KOPT-K1 (cell line): ENCODE results near the gene IFIT2.
"Not testable (repeated sequence)": the region's sequence is repeated elsewhere in the genome, so short reads cannot be mapped to it uniquely, and the experiment has no call there.

Source experiments
- H3K27ac ChIP-seq: fragments of 200-600 bp; sonication (generic); 2 replicates; pipeline ENCODE4 v1.5.1; 2016; ENCODE audit warnings: antibody characterized with exemption, mild to moderate bottlenecking, low read depth, low read length; ENCODE audit not compliant: poor library complexity, severe bottlenecking
- H3K36me3 ChIP-seq: fragments of 200-600 bp; sonication (generic); 2 replicates; pipeline ENCODE4 v1.5.1; 2017; ENCODE audit warnings: antibody characterized with exemption, mild to moderate bottlenecking, low read length, moderate library complexity; ENCODE audit not compliant: insufficient read depth
- H3K9me3 ChIP-seq: fragments of 200-600 bp; sonication (generic); 2 replicates; pipeline ENCODE4 v1.5.1; 2017; ENCODE audit warnings: antibody characterized with exemption, low read length, mild to moderate bottlenecking; ENCODE audit not compliant: insufficient read depth, poor library complexity, severe bottlenecking

IFIT2 gene

GRCh38 chr10:89271532-89271931, 30.3 kb upstream of the IFIT2 start:
- H3K36me3 ChIP-seq, result no peaks in the 10 kb centered on the region
- no peaks in the 10 kb centered on the region for H3K9me3 ChIP-seq
- no peak overlapping the region for H3K27ac ChIP-seq

- Histone ChIP-seq H3K36me3 (no peaks in the 10 kb centered on the region), H3K27ac (no peak overlapping the region), H3K9me3 (no peaks in the 10 kb centered on the region)
Observed at GRCh38 chr10:89273680-89274079, 28.2 kb upstream of the IFIT2 start.

- Histone ChIP-seq H3K36me3 (no peaks in the 10 kb centered on the region), H3K9me3 (no peaks in the 10 kb centered on the region), H3K27ac (no peak overlapping the region)
Observed at GRCh38 chr10:89274928-89275327, 26.9 kb upstream of the IFIT2 start.

GRCh38 chr10:89275383-89275782, 26.5 kb upstream of the IFIT2 start:
- no peak overlapping the region for H3K27ac ChIP-seq
- no peaks in the 10 kb centered on the region for H3K36me3 ChIP-seq
- H3K9me3 ChIP-seq, result no peaks in the 10 kb centered on the region

- no peaks in the 10 kb centered on the region for H3K36me3 ChIP-seq
- H3K9me3 ChIP-seq, result no peaks in the 10 kb centered on the region
- H3K27ac ChIP-seq, result no peak overlapping the region
Observed at GRCh38 chr10:89278034-89278535, 23.8 kb upstream of the IFIT2 start.

GRCh38 chr10:89278900-89279392, 22.9 kb upstream of the IFIT2 start:
- Histone ChIP-seq H3K36me3 (no peaks in the 10 kb centered on the region), H3K9me3 (no peaks in the 10 kb centered on the region), H3K27ac (no peak overlapping the region)

GRCh38 chr10:89279421-89279869, 22.4 kb upstream of the IFIT2 start:
- no peak overlapping the region for H3K27ac ChIP-seq

GRCh38 chr10:89280508-89280907, 21.3 kb upstream of the IFIT2 start:
- no peaks in the 10 kb centered on the region for H3K9me3 ChIP-seq
- no peak overlapping the region for H3K27ac ChIP-seq

More at GRCh38 chr10:89279421-89279869, 22.4 kb upstream of the IFIT2 start:
- H3K9me3 ChIP-seq, result no peaks in the 10 kb centered on the region
- H3K36me3 ChIP-seq, result no peaks in the 10 kb centered on the region

GRCh38 chr10:89281606-89282395, 20.0 kb upstream of the IFIT2 start:
- Histone ChIP-seq H3K36me3 (no peaks in the 10 kb centered on the region), H3K27ac (no peak overlapping the region)

More at GRCh38 chr10:89280508-89280907, 21.3 kb upstream of the IFIT2 start:
- no peaks in the 10 kb centered on the region for H3K36me3 ChIP-seq

GRCh38 chr10:89283025-89283935, 18.6 kb upstream of the IFIT2 start:
- H3K36me3 ChIP-seq, result no peaks in the 10 kb centered on the region
- H3K27ac ChIP-seq, result no peak overlapping the region
- no peaks in the 10 kb centered on the region for H3K9me3 ChIP-seq

More at GRCh38 chr10:89281606-89282395, 20.0 kb upstream of the IFIT2 start:
- H3K9me3 ChIP-seq, result no peaks in the 10 kb centered on the region

- no peaks in the 10 kb centered on the region for H3K36me3 ChIP-seq
- H3K9me3 ChIP-seq, result no peaks in the 10 kb centered on the region
- H3K27ac ChIP-seq, result no peak overlapping the region
Observed at GRCh38 chr10:89283936-89284475, 17.8 kb upstream of the IFIT2 start.

- not testable (repeated sequence) for H3K9me3 ChIP-seq, H3K27ac ChIP-seq, H3K36me3 ChIP-seq
Observed at GRCh38 chr10:89284711-89285110, 17.1 kb upstream of the IFIT2 start.

- not testable (repeated sequence) for H3K27ac ChIP-seq, H3K9me3 ChIP-seq, H3K36me3 ChIP-seq
Observed at GRCh38 chr10:89285303-89285702, 16.5 kb upstream of the IFIT2 start.

- no peaks in the 10 kb centered on the region for H3K36me3 ChIP-seq
- H3K27ac ChIP-seq, result no peak overlapping the region
- H3K9me3 ChIP-seq, result no peaks in the 10 kb centered on the region
Observed at GRCh38 chr10:89294721-89295239, 7.1 kb upstream of the IFIT2 start.

- H3K27ac ChIP-seq, result no peak overlapping the region
- H3K36me3 ChIP-seq, result no peaks in the 10 kb centered on the region
Observed at GRCh38 chr10:89295597-89295996, 6.2 kb upstream of the IFIT2 start.

More at GRCh38 chr10:89295597-89295996, 6.2 kb upstream of the IFIT2 start:
- no peaks in the 10 kb centered on the region for H3K9me3 ChIP-seq
